Stimulated activated CD8-positive, alpha-beta memory T cell treated with anti-CD3 and anti-CD28 coated beads, Interleukin-7, amount 100 ng/mL, for 48 hours (primary cell): ENCODE results near the gene NOL11.
"Not testable (repeated sequence)": the region's sequence is repeated elsewhere in the genome, so short reads cannot be mapped to it uniquely, and the experiment has no call there.

Source experiments
- DNase-seq, 2 donors: peaks; one replicate each; pipeline ENCODE4 v3.0.0-alpha.2; 2020; ENCODE audit warnings: low read depth in 1 of 2; ENCODE audit errors: extremely low read depth in 1 of 2

NOL11 gene

GRCh38 chr17:67717624-67718324 lies at the start of gene NOL11:
Gene NOL11, plus strand, starts transcription at chr17:67717936. Its CDS starts 12 bp downstream, at chr17:67717948.
- DNase-seq: peak; percentile 97 to 99

GRCh38 chr17:67671493-67671892 lies 46.2 kb upstream of the NOL11 start:
- no peak for DNase-seq

GRCh38 chr17:67672592-67673335 lies 45.0 kb upstream of the NOL11 start:
- no peak for DNase-seq

- no peak for DNase-seq
Observed at GRCh38 chr17:67675481-67675880, 42.3 kb upstream of the NOL11 start.

- no peak for DNase-seq
Observed at GRCh38 chr17:67676305-67676704, 41.4 kb upstream of the NOL11 start.

GRCh38 chr17:67678414-67678813 lies 39.3 kb upstream of the NOL11 start:
- DNase-seq: no peak

GRCh38 chr17:67679225-67679624 lies 38.5 kb upstream of the NOL11 start:
- no peak for DNase-seq

DNA sequence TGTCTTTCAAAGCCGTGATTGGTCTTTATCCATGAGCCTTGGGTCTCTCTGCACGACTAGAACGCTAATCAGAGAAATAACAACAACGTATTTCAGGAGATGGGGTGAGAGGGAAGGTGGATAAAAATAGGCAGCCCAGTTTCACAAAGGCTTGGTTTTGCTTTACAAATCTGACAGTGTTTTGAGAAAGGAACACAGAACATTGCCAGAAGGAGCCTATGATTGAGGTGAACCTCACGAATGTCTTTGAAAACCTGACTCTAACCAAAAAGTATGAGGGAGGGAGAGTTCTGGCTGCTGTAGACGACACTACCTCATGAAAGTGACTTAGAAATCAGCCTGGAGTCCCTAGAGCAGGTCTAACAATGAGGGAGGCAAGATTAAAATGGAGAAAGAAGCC lies 38.0 kb upstream of the NOL11 start:
- DNase-seq: no peak

DNA sequence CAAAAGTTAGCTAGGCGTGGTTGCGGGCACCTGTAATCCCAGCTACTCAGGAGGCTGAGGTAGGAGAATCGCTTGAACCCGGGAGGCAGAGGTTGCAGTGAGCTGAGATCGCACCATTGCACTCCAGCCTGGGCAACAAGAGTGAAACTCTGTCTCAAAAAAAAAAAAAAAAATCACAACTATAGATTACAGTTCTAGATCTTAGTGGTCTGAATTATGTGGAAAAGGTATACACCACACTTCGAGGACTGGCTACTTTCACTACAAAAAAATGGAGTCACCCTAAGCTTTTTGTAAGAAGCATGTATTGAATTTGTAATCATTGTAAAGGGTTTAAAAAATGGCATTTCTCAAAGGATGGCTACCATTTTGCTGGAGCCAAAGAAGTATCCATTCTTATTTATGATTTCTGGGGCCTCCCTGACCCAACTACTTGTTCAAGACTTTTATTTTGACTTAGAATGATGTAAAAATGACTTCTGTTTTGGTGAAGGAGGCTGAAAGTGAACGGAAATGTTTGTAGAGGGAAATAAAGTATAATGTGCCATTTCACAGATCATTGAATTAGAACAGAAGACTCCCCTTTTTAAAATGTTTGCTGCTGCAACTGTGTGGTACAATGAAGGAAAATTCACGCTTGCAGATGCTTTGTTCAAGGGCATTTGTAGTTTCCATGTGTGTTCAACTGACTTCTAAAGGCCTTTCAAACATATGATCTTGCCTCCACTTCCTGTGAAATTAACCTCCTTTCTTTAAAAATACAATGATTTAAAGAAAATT lies 37.1 kb upstream of the NOL11 start:
- no peak for DNase-seq

GRCh38 chr17:67682196-67682595 lies 35.5 kb upstream of the NOL11 start:
- no peak for DNase-seq

DNA sequence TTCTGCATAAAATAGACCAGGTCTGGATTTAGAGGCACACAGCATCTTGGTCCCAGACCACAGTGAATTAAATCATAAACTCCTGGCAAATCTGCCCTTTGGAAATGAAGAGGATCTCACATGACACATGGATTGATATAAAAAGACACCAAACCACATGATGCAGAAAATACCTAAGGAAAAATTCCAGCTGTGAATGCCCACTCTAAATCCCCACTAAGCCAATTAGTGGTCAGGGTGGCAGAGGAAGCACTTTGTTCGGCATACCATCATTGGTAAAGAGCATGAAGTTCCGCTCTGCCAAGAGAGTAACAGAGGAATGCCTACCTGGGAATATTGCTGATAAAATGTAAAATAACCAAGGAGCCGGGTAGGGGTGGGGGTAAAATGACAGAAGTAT lies 32.4 kb upstream of the NOL11 start:
- DNase-seq: no peak

GRCh38 chr17:67686241-67686640 lies 31.5 kb upstream of the NOL11 start:
- no peak for DNase-seq

GRCh38 chr17:67687511-67687910 lies 30.2 kb upstream of the NOL11 start:
- DNase-seq: no peak

DNA sequence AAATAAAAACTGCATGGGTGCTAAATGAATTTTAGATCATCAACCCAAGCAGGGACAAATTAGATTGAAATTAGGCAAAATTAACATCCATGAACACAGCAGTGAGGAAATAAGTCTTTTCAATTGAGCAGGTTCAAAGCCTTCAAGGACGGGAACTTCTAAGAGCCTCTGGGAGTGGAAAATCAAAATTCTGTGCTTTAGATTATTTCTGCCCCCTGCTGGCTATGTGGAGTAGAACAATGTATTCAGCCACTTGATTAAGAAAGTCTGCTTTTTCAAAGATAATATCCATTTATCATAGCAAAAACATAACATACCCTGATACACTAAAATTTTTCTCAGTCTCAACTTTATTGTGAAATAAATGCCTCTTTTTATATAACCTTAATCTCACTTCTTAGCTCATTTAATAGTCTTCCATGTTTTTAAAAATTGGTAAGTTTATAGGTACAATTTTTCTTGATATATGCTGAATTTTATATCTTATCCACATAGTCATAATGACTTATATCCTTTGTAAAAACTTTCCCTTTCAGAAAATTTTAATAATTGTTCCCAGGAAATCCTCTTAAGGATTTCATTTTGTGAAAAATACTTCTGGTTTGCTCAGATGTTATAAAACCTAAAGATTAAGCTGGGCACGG lies 28.1 kb upstream of the NOL11 start:
- DNase-seq: no peak

GRCh38 chr17:67693811-67694210 lies 23.9 kb upstream of the NOL11 start:
- no peak for DNase-seq

- no peak for DNase-seq
Observed at GRCh38 chr17:67696347-67696746, 21.4 kb upstream of the NOL11 start.

DNA sequence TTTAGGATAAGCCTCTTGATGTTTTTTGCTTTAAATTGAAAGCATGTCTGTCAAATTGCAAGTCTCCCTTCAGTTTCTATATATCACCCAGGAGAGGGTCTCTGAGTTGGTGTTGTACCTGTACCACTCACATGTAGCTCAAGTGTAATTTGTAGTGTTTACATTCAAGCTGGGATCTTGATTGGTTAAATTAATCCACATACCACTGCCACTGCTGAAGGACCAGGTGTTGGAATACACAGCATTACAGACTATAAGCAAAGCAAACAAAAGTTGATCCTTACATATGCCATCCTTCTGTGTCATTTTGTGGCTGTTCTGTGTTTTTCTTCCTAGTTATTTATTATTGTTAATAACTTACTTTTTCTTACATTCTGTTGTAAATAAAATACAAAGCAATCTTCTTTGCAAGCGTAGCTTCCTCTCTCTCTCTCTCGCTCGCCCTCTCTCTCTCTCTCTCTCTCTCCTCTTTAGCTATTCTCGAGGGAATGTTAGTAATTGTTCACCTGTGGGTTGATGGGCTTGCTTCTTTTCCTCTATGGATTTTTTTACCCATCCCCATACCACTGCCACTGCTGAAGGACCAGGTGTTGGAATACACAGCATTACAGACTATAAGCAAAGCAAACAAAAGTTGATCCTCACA lies 20.8 kb upstream of the NOL11 start:
- no peak for DNase-seq

- DNase-seq: no peak
Observed at GRCh38 chr17:67700037-67700724, 17.6 kb upstream of the NOL11 start.

DNA sequence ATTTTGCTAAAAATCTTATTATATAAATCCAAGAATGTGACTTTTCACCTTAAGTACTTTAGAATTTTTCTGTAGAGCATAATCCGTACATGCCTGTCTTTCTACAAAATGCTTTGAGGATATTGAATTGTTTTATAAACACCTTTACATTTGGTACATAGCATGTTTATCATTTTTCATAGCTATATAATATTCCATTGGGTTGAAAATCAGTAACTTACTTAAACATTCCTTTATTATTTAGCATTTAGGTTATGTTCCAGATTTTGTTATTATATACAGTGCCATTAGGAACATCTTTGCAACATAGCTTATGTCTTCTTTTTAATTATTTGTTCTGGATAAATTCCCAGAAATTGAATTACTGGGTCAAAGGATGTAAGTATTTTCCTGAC lies 17.0 kb upstream of the NOL11 start:
- DNase-seq: no peak

GRCh38 chr17:67702861-67703260 lies 14.9 kb upstream of the NOL11 start:
- not testable (repeated sequence) for DNase-seq
